Neural progenitor cell (in vitro differentiated cells): ENCODE results near the gene SEPTIN12. TPM values are rescaled to one million over a fixed set of nuclear protein-coding genes. Genes with fewer than 3 reads are reported as not detected.

ENCODE experiments used
- DNase-seq: peaks from one replicate; pipeline ENCODE4 v3.0.0-alpha.2; 2016; ENCODE audit warnings: low spot score
- H2AFZ ChIP-seq: fragments of 200-600 bp; sonication (generic); replicated peaks from 2 replicates; pipeline ENCODE4 v1.6.1; 2016; ENCODE audit warnings: antibody characterized with exemption
- H3F3A ChIP-seq: fragments of 200-600 bp; sonication (generic); 2 replicates; pipeline ENCODE4 v1.6.1; 2016; ENCODE audit warnings: antibody characterized with exemption, low read depth
- H3K27ac ChIP-seq: fragments of 200-600 bp; sonication (generic); 2 replicates; pipeline ENCODE4 v1.5.1; 2016; ENCODE audit warnings: mild to moderate bottlenecking
- H3K27me3 ChIP-seq: fragments of 200-600 bp; sonication (generic); 2 replicates; pipeline ENCODE4 v1.6.1; 2016; ENCODE audit warnings: mild to moderate bottlenecking, moderate library complexity
- H3K36me3 ChIP-seq: fragments of 200-600 bp; sonication (generic); 2 replicates; pipeline ENCODE4 v1.5.1; 2016
- H3K4me1 ChIP-seq: fragments of 200-600 bp; sonication (generic); 2 replicates; pipeline ENCODE4 v1.6.1; 2016; ENCODE audit warnings: mixed run types
- H3K4me2 ChIP-seq: fragments of 200-600 bp; sonication (generic); 2 replicates; pipeline ENCODE4 v1.6.1; 2016
- H3K4me3 ChIP-seq: fragments of 200-600 bp; sonication (generic); 2 replicates; pipeline ENCODE4 v1.5.1; 2016
- H3K79me2 ChIP-seq: fragments of 200-600 bp; sonication (generic); 2 replicates; pipeline ENCODE4 v1.6.1; 2016; ENCODE audit warnings: low read depth
- H3K9ac ChIP-seq: fragments of 200-600 bp; sonication (generic); 2 replicates; pipeline ENCODE4 v1.6.1; 2016
- H3K9me3 ChIP-seq: fragments of 200-600 bp; sonication (generic); 2 replicates; pipeline ENCODE4 v1.5.1; 2016; ENCODE audit warnings: low read depth
- H4K20me1 ChIP-seq: fragments of 200-600 bp; sonication (generic); 2 replicates; pipeline ENCODE4 v1.6.1; 2016; ENCODE audit warnings: low read depth
- H3K27ac Mint-ChIP-seq: 3 replicates; pipeline ENCODE4 v1.8.0; 2021; ENCODE audit warnings: mixed read lengths
- H3K27me3 Mint-ChIP-seq: 2 replicates; pipeline ENCODE4 v1.8.0; 2022; ENCODE audit warnings: low read depth, mild to moderate bottlenecking, inconsistent platforms, moderate library complexity, mixed read lengths; ENCODE audit not compliant: insufficient read depth
- H3K36me3 Mint-ChIP-seq: 3 replicates; pipeline ENCODE4 v1.8.0; 2021; ENCODE audit warnings: mixed read lengths
- H3K4me1 Mint-ChIP-seq: 3 replicates; pipeline ENCODE4 v1.8.0; 2021; ENCODE audit warnings: mixed read lengths
- H3K4me3 Mint-ChIP-seq: 3 replicates; pipeline ENCODE4 v1.8.0; 2021; ENCODE audit warnings: mild to moderate bottlenecking, moderate library complexity, mixed read lengths
- H3K9me3 Mint-ChIP-seq: 3 replicates; pipeline ENCODE4 v1.8.0; 2020; ENCODE audit warnings: mixed read lengths
- CTCF ChIP-seq: fragments of 200-600 bp; sonication (generic); IDR thresholded peaks from 2 replicates; pipeline ENCODE4 v1.5.1; 2017; ENCODE audit warnings: antibody characterized with exemption, mild to moderate bottlenecking
- EZH2 ChIP-seq: fragments of 200-600 bp; sonication (generic); IDR thresholded peaks from 2 replicates; pipeline ENCODE4 v1.6.1; 2017; ENCODE audit warnings: antibody characterized with exemption, mild to moderate bottlenecking, moderate library complexity
- EZH2phosphoT487 ChIP-seq: fragments of 200-600 bp; sonication (generic); IDR thresholded peaks from 2 replicates; pipeline ENCODE4 v1.6.1; 2017; ENCODE audit warnings: antibody characterized with exemption
- total RNA-seq: library from RNA; depleted of rRNA; stranded (reverse); fragments of >200 nt; gene quantifications from 2 replicates; pipeline ENCODE4 v1.2.3, GENCODE V29; 2015; ENCODE audit warnings: low replicate concordance

The SEPTIN12 gene
- total RNA-seq, 1 donor from 2014 or later: not detected

GRCh38 chr16:4771646-4772045, 16.5 kb downstream of the SEPTIN12 start:
- no peak overlapping the region for H3K4me2 ChIP-seq
- H3K27me3 Mint-ChIP-seq: peaks cover 5% of the 10 kb centered on the region
- H3K9me3 ChIP-seq: no peaks in the 10 kb centered on the region
- H3K79me2 ChIP-seq: peaks cover 2% of the 10 kb centered on the region
- no peak overlapping the region for H3K27ac ChIP-seq
- H4K20me1 ChIP-seq: no peaks in the 10 kb centered on the region
- no peaks in the 10 kb centered on the region for H3K4me1 ChIP-seq
- H3K27me3 ChIP-seq: no peaks in the 10 kb centered on the region
- no peaks in the 10 kb centered on the region for H3K9me3 Mint-ChIP-seq
- no peak overlapping the region for H2AFZ ChIP-seq
- TF ChIP-seq EZH2 (no peak), EZH2phosphoT487 (no peak), CTCF (no peak)
- peaks cover 22% of the 10 kb centered on the region for H3K4me1 Mint-ChIP-seq
- no peak overlapping the region for H3K4me3 ChIP-seq
- H3K9ac ChIP-seq: no peak overlapping the region
- no peaks in the 10 kb centered on the region for H3K36me3 Mint-ChIP-seq
- H3K4me3 Mint-ChIP-seq: no peak overlapping the region
- H3K36me3 ChIP-seq: no peaks in the 10 kb centered on the region
- no peak overlapping the region for H3K27ac Mint-ChIP-seq
- H3F3A ChIP-seq: peaks cover 24% of the 10 kb centered on the region
- DNase-seq: no peak

DNA sequence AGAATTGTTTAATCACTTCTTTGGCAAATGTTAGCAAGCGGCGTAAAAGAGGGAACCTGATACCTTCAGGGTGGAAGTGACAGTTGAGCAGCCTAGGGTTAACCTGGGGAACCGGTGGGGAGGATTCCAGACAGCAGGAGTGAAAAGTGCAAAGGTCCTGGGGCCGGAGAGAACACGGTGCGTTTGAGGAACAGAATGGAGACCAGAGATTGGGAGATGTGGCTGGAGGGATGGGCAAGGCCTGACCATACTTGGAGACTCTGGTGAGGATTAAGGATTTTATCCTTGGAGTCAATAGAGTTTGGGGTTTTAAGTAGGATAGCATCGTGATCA, 18.9 kb downstream of the SEPTIN12 start:
- H3K9ac ChIP-seq: no peak overlapping the region
- no peak overlapping the region for H3K27ac ChIP-seq

DNA sequence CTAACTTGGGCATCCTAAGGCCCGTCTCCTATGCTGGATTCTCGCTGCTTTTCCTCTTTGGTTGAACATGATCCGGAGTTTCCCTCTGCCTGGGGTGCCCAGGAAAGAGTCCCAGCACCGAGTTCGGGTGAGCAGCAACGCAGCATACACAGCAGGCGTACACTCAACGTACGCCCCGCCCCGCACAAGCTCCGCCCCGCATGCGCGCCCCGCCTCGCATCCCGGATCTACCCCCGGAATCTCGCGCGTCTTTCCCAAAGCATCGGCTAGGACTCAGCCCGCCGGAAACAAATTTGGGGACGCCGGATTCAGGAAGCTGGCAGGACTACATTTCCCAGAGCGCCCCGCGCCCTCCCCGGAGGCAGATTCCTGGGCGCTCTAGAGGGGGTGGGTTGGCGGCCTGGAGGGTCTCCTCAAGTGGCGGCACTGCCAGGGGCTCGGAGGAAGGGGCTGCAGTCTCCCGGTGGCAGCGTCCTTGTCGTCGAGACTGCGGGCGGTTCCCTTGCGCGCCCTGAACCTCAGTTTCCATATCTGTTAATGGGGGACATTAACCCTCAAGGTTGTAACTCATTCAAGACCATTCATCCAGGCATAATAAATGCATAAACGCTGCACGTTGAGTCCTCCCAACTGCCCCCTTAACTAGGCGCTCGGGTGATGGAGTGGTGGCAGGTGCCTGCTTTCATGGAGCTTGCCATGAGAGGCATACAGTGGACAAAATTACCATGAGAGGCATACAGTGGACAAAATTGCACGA, 19.4 kb downstream of the SEPTIN12 start:
- H3K4me3 Mint-ChIP-seq: peak overlapping the region; percentile 86
- H3K9me3 Mint-ChIP-seq: no peaks in the 10 kb centered on the region
- H4K20me1 ChIP-seq: no peaks in the 10 kb centered on the region
- H3K79me2 ChIP-seq: peaks cover 17% of the 10 kb centered on the region
- H3K36me3 Mint-ChIP-seq: no peaks in the 10 kb centered on the region
- peak overlapping the region; percentile 68 for H2AFZ ChIP-seq
- TF ChIP-seq EZH2phosphoT487 (no peak), EZH2 (no peak), CTCF (no peak)
- no peaks in the 10 kb centered on the region for H3K9me3 ChIP-seq
- no peaks in the 10 kb centered on the region for H3K4me1 ChIP-seq
- H3K36me3 ChIP-seq: no peaks in the 10 kb centered on the region
- peaks cover 21% of the 10 kb centered on the region for H3F3A ChIP-seq
- peak overlapping the region; percentile 49 for H3K4me3 ChIP-seq
- no peak overlapping the region for H3K27ac ChIP-seq
- H3K9ac ChIP-seq: no peak overlapping the region
- peak overlapping the region; percentile 90 for H3K27ac Mint-ChIP-seq
- H3K4me2 ChIP-seq: peak overlapping the region; percentile 77
- peaks cover 3% of the 10 kb centered on the region for H3K27me3 Mint-ChIP-seq
- peak; percentile 98 for DNase-seq
- H3K4me1 Mint-ChIP-seq: peaks cover 22% of the 10 kb centered on the region
- no peaks in the 10 kb centered on the region for H3K27me3 ChIP-seq

More for the DNA sequence above, 18.9 kb downstream of the SEPTIN12 start:
- Histone ChIP-seq H3F3A (peaks cover 24% of the 10 kb centered on the region), H2AFZ (peak overlapping the region; percentile 35), H3K36me3 (no peaks in the 10 kb centered on the region), H3K9me3 (no peaks in the 10 kb centered on the region), H3K4me2 (peak overlapping the region; percentile 68), H3K79me2 (peaks cover 17% of the 10 kb centered on the region), H3K4me1 (no peaks in the 10 kb centered on the region), H3K4me3 (peak overlapping the region; percentile 49), H3K27me3 (no peaks in the 10 kb centered on the region), H4K20me1 (no peaks in the 10 kb centered on the region)
- H3K4me3 Mint-ChIP-seq: peak overlapping the region; percentile 86
- no peak for TF ChIP-seq EZH2
- TF ChIP-seq EZH2phosphoT487: no peak
- TF ChIP-seq CTCF: no peak
- H3K27ac Mint-ChIP-seq: no peak overlapping the region
- H3K27me3 Mint-ChIP-seq: peaks cover 5% of the 10 kb centered on the region
- H3K9me3 Mint-ChIP-seq: no peaks in the 10 kb centered on the region
- H3K36me3 Mint-ChIP-seq: no peaks in the 10 kb centered on the region
- H3K4me1 Mint-ChIP-seq: peaks cover 26% of the 10 kb centered on the region
- no peak for DNase-seq
